ENCODE results near the gene LHFPL6. TPM values are rescaled to one million over a fixed set of nuclear protein-coding genes. Genes with fewer than 3 reads are reported as not detected.

LHFPL6 gene
- total RNA-seq, 2 donors from 2014 or later, result 7.5 to 40.0 TPM

DNA sequence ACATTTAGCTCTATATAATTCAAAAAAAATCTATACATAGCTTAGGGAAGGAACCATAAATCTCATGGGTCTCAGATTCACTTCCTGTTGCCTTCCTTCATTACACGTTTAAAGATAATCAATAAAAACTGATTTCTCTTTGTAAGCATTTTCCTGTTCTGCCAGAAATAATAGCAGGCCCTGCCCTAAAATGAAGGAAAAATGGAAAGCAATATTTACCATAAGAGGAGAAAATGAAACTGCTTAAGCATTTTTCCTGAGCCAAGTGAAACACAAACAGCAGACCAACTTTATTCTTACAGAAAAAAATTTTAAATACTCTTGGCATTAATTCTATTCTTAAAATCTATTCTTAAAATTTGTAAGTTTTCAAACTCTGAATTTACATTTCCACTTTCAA is 4.0 kb downstream of the LHFPL6 start:
- DNase-seq (ENCODE audit: low spot score), result no peak
- WGBS, result 15% methylated on average over 1 of the region's 1 CpG

DNA sequence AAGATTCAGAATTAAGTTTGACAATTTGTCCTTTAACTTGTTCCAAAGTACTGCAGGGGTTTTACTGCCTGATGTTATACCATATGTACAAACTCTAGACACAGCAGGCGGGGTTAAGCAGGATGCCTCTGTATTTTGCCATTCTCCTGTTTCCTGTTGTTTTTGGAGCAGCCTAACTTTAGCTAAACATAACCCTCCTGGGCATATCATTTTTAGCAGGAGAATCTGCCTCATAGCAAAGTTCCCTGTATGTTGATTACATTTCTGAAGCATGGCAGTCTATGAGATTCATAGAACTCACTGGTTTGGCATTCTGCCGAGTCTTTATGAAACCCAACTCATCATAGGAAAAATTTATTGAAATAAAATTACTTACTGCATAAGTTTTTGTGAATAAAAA is 5.2 kb downstream of the LHFPL6 start:
- H3K4me1 ChIP-seq (replicated peaks), result no peaks in the 10 kb centered on the region
- 81% methylated on average over 2 of the region's 2 CpGs for WGBS
- no peaks in the 10 kb centered on the region for H3K27me3 ChIP-seq (replicated peaks; ENCODE audit: insufficient read depth)
- H3K36me3 ChIP-seq, result no peaks in the 10 kb centered on the region
- DNase-seq (ENCODE audit: low spot score), result no peak
- intact Hi-C loops (cut with DNase I), result no loop called here
- H3K9me3 ChIP-seq, result no peaks in the 10 kb centered on the region
- TF ChIP-seq POLR2AphosphoS5 (IDR thresholded peaks at IDR 0.05) (no peak), POLR2A (IDR thresholded peaks at IDR 0.05) (no peak)
- H3K4me3 ChIP-seq, result no peak overlapping the region
- no peak overlapping the region for H3K27ac ChIP-seq

More for the DNA sequence above, 4.0 kb downstream of the LHFPL6 start:
- Histone ChIP-seq H3K27ac (no peak overlapping the region), H3K36me3 (no peaks in the 10 kb centered on the region), H3K4me3 (no peak overlapping the region), H3K27me3 (replicated peaks; ENCODE audit: insufficient read depth) (no peaks in the 10 kb centered on the region), H3K9me3 (no peaks in the 10 kb centered on the region), H3K4me1 (replicated peaks) (no peaks in the 10 kb centered on the region)
- TF ChIP-seq POLR2AphosphoS5 (IDR thresholded peaks at IDR 0.05) (no peak), POLR2A (IDR thresholded peaks at IDR 0.05) (no peak)
- TF ChIP-seq, protein P1, sequence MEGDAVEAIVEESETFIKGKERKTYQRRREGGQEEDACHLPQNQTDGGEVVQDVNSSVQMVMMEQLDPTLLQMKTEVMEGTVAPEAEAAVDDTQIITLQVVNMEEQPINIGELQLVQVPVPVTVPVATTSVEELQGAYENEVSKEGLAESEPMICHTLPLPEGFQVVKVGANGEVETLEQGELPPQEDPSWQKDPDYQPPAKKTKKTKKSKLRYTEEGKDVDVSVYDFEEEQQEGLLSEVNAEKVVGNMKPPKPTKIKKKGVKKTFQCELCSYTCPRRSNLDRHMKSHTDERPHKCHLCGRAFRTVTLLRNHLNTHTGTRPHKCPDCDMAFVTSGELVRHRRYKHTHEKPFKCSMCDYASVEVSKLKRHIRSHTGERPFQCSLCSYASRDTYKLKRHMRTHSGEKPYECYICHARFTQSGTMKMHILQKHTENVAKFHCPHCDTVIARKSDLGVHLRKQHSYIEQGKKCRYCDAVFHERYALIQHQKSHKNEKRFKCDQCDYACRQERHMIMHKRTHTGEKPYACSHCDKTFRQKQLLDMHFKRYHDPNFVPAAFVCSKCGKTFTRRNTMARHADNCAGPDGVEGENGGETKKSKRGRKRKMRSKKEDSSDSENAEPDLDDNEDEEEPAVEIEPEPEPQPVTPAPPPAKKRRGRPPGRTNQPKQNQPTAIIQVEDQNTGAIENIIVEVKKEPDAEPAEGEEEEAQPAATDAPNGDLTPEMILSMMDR (IDR thresholded peaks at IDR 0.05), result no peak
- intact Hi-C loops (cut with DNase I), result no loop called here

DNA sequence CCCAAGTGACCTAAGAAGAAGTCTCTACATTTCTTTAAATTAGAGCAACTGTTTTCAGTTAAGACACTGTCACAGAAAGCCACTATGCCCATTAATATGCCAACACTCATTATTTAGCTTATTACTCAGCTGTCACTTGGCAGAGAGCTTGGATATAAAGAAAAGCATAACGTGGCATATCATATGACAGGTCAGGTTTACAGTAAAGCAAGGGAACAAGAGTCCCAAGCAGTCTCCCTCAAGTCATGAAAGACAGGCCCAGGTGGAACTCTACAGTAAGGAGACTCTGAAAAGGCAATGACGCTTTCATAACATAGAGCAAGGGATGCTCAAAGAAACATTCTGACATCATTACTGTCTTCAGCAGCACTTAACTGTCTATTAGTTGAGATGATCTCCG is 6.3 kb downstream of the LHFPL6 start:
- no peak overlapping the region for H3K4me3 ChIP-seq

DNA sequence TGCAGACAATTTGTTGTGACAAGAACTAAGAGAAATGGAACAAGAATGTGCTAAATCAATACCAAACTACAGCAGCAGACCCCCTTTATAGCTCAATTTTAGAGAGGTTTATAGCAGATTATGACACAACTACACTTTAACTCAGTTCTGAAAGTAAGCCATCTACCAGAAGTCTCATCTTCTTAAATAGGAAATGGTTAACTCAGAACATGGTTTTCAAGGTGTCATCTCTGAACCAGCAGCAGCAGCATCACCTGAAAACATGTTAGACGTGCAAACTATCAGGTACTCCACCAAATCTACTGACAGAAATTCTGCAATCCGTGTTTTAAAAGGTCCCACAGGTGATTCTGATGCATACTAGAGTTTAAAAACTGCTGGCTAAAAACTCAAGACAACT is 6.8 kb downstream of the LHFPL6 start:
- H3K4me1 ChIP-seq (replicated peaks), result no peaks in the 10 kb centered on the region
- H3K27ac ChIP-seq, result no peak overlapping the region
- no peaks in the 10 kb centered on the region for H3K27me3 ChIP-seq (replicated peaks; ENCODE audit: insufficient read depth)
- no peaks in the 10 kb centered on the region for H3K9me3 ChIP-seq
- no peaks in the 10 kb centered on the region for H3K36me3 ChIP-seq
- no peak overlapping the region for H3K4me3 ChIP-seq
- 86% methylated on average over 2 of the region's 2 CpGs for WGBS
- DNase-seq (ENCODE audit: low spot score), result no peak
- intact Hi-C loops (cut with DNase I), result no loop called here
- no peak for TF ChIP-seq POLR2AphosphoS5 (IDR thresholded peaks at IDR 0.05)
- no peak for TF ChIP-seq POLR2A (IDR thresholded peaks at IDR 0.05)
- TF ChIP-seq, protein P1 (IDR thresholded peaks at IDR 0.05), result no peak

More for the DNA sequence above, 6.3 kb downstream of the LHFPL6 start:
- Histone ChIP-seq H3K9me3 (no peaks in the 10 kb centered on the region), H3K4me1 (replicated peaks) (no peaks in the 10 kb centered on the region), H3K36me3 (no peaks in the 10 kb centered on the region), H3K27ac (no peak overlapping the region), H3K27me3 (replicated peaks; ENCODE audit: insufficient read depth) (no peaks in the 10 kb centered on the region)
- DNase-seq (ENCODE audit: low spot score), result no peak
- TF ChIP-seq, protein P1 (IDR thresholded peaks at IDR 0.05), result no peak
- no peak for TF ChIP-seq POLR2A (IDR thresholded peaks at IDR 0.05)
- TF ChIP-seq POLR2AphosphoS5 (IDR thresholded peaks at IDR 0.05), result no peak
- intact Hi-C loops (cut with DNase I), result no loop called here
- 64% methylated on average over 3 of the region's 3 CpGs for WGBS

DNA sequence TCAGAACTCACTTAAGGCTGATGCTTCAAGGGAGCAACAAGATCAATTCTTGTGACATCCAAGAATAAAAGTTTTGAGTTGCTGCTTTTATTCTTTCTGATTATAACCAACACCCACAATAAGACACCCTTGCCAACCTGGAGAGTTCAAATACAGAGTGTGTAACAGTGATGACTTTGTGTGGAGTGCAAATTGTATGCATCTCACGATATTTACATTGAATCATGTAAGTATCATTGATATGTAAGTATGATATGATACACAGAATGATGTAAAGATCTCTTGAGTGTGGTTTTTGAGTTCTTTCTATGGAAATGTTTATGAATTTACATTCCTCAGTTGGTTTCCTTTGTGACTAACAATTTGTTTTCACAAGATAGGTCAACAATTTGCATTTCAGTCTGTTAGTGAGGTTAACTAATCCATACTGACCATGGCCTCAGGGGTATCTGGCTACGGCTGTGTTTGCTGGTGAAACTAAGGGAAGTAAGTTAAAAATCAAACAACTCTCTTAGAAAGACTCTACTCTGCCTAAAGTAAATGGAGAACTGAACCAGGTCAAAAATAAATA is 12.4 kb downstream of the LHFPL6 start:
- no peak for TF ChIP-seq POLR2AphosphoS5 (IDR thresholded peaks at IDR 0.05)
- TF ChIP-seq, protein P1 (IDR thresholded peaks at IDR 0.05), result no peak
- TF ChIP-seq POLR2A (IDR thresholded peaks at IDR 0.05), result no peak
- Histone ChIP-seq H3K9me3 (no peaks in the 10 kb centered on the region), H3K4me1 (replicated peaks) (no peaks in the 10 kb centered on the region), H3K27ac (no peak overlapping the region), H3K27me3 (replicated peaks; ENCODE audit: insufficient read depth) (no peaks in the 10 kb centered on the region), H3K36me3 (no peaks in the 10 kb centered on the region), H3K4me3 (no peak overlapping the region)
- intact Hi-C loops (cut with DNase I), result no loop called here
- WGBS, result 86% methylated on average over 2 of the region's 2 CpGs
- no peak for DNase-seq (ENCODE audit: low spot score)

All from prostate gland (tissue), 2 donors.